Endothelial cell of umbilical vein (primary cell): Measurements from ENCODE around the gene ZFP36.

Source experiments
- CTCF ChIP-seq, 2 donors: IDR thresholded peaks; 1 replicate in 1 of 2; 2 replicates in 1 of 2; pipeline ENCODE4 v1.5.1; 2011; ENCODE audit warnings: low read length in 2 of 2, mild to moderate bottlenecking in 2 of 2, moderate library complexity in 2 of 2, control low read depth in 1 of 2, inconsistent platforms in 1 of 2, low read depth in 1 of 2; ENCODE audit not compliant: insufficient read depth in 1 of 2; ENCODE audit errors: extremely low read depth in 1 of 2
- EZH2 ChIP-seq: IDR thresholded peaks from 2 replicates; pipeline ENCODE4 v1.6.1; 2012; ENCODE audit warnings: borderline replicate concordance, low read depth, mild to moderate bottlenecking, moderate library complexity, low read length, inconsistent platforms; ENCODE audit not compliant: severe bottlenecking
- MAX ChIP-seq: IDR thresholded peaks from 2 replicates; pipeline ENCODE4 v1.6.1; 2011; ENCODE audit not compliant: insufficient read depth, insufficient read length
- POLR2A ChIP-seq: IDR thresholded peaks from 2 replicates; pipeline ENCODE4 v1.6.1; 2012; ENCODE audit warnings: low read depth, mild to moderate bottlenecking, control low read depth, low read length
- POLR2AphosphoS5 ChIP-seq: IDR thresholded peaks from 2 replicates; pipeline ENCODE4 v1.6.1; 2012; ENCODE audit warnings: low read depth, mild to moderate bottlenecking, control low read depth, low read length, moderate library complexity; ENCODE audit not compliant: insufficient read depth

- TF ChIP-seq CTCF (IDR thresholded peaks at IDR 0.05; ENCODE audit: extremely low read depth in 1 of 2, insufficient read depth in 1 of 2, low read depth in 1 of 2, low read length in 2 of 2) = peak; percentile 96 to 99
- no peak for TF ChIP-seq EZH2
- no peak for TF ChIP-seq POLR2A
- peak; percentile 56 for TF ChIP-seq POLR2AphosphoS5
- TF ChIP-seq MAX = no peak
These were observed 9.0 kb upstream of the ZFP36 start for GRCh38 chr19:39397360-39398296.
